ENCODE results near the gene EYA4.

DNA sequence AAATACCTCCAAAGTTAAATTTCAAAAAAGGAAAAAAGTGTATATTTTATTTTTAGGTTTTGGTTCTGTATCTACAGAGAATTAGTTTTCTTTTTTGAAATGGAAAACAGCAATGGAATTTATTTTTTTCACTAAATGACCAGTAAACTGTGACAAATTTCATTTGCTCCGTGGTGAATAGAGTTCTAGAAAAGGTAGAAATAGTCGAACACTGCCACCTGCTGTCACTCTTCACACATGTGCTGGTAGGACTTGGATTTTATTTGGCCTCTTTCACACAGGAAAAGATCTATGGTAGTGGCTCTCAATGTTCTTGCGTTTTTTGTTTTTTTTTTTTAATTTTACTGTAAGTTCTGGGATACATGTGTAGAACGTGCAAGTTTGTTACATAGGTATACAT is 312.5 kb downstream of the EYA4 start:
- TF ChIP-seq, protein P1, sequence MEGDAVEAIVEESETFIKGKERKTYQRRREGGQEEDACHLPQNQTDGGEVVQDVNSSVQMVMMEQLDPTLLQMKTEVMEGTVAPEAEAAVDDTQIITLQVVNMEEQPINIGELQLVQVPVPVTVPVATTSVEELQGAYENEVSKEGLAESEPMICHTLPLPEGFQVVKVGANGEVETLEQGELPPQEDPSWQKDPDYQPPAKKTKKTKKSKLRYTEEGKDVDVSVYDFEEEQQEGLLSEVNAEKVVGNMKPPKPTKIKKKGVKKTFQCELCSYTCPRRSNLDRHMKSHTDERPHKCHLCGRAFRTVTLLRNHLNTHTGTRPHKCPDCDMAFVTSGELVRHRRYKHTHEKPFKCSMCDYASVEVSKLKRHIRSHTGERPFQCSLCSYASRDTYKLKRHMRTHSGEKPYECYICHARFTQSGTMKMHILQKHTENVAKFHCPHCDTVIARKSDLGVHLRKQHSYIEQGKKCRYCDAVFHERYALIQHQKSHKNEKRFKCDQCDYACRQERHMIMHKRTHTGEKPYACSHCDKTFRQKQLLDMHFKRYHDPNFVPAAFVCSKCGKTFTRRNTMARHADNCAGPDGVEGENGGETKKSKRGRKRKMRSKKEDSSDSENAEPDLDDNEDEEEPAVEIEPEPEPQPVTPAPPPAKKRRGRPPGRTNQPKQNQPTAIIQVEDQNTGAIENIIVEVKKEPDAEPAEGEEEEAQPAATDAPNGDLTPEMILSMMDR (conservative IDR thresholded peaks at IDR 0.05; ENCODE audit: low read length), result peak; percentile 74
- no peak for TF ChIP-seq EZH2phosphoT487 (IDR thresholded peaks at IDR 0.05; ENCODE audit: borderline replicate concordance, low read depth, low read length)

Data from OCI-LY7 (cell line).